Dermis microvascular lymphatic vessel endothelial cell (primary cell): ENCODE data around the gene PPM1E. TPM values are rescaled to one million over a fixed set of nuclear protein-coding genes. Genes with fewer than 3 reads are reported as not detected.
"Not testable (repeated sequence)": the region's sequence is repeated elsewhere in the genome, so short reads cannot be mapped to it uniquely, and the experiment has no call there.

Source experiments
- DNase-seq, 2 donors: peaks; one replicate each; pipeline versions ENCODE4 v3.0.0 to v3.0.0-alpha.2; 2010; ENCODE audit warnings: low read depth in 2 of 2
- total RNA-seq: library from RNA; depleted of rRNA; stranded (reverse); fragments of >200 nt; gene quantifications from 2 replicates; pipeline ENCODE4 v1.2.1, GENCODE V29; 2014

Gene PPM1E
- total RNA-seq, 1 donor from 2014 or later = under 0.01 TPM

DNA sequence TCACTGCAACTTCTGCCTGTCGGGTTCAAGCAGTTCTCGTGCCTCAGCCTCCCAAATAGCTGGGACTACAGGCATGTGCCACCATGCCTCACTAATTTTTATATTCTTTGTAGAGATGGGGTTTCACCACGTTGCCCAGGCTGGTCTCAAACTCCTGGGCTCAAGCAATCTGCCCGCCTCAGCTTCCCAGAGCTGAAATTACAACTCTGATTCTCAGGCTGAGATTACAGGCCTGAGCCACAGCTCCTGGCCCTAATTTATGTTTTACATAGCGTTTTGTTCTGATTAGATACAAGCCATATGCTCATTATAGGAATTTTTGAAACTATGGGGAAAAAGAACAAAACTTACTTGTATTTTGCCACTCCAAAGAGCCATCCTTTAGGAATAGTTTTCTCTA is 22.8 kb downstream of the PPM1E start:
- DNase-seq = not testable (repeated sequence)

DNA sequence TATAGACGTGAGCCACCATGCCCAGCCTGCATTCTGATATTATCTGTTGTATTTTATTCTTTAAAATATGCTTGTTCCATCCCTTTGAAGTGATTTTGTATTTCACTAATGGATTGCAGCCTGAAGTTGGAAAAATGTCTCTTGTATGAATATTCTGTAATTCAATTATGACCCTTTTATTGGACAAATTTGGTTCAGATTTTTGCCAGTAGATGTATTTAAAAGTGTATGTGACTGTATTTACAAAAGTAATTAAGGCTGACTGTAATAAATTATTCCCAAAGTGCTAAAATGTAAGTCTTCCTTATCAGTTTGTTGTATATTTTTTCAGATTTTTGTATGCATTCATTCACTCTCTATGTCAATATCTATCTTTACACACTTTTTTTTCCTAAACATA is 23.8 kb downstream of the PPM1E start:
- no peak for DNase-seq

DNA sequence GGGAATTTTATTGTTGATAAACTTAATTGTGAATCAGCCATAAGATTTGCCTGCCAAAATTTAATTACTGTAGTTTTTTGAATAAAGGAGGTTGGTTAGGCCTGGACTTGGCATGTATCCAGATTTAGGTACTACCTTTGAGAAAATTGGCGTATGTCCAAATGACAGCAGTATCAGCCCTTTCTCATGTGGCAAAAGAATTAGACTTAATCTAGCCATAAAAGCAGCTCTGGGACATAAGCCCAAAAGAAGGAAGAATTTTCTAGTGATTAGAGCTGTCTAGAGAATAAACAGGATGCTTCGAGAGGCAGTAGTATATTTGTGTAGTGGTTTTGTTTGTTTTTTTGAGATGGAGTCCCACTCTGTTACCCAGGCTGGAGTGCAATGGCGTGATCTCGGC is 27.7 kb downstream of the PPM1E start:
- DNase-seq = peak; percentile 1 to 3

- no peak for DNase-seq
Measured at GRCh38 chr17:58785097-58785496, 29.4 kb downstream of the PPM1E start.

DNA sequence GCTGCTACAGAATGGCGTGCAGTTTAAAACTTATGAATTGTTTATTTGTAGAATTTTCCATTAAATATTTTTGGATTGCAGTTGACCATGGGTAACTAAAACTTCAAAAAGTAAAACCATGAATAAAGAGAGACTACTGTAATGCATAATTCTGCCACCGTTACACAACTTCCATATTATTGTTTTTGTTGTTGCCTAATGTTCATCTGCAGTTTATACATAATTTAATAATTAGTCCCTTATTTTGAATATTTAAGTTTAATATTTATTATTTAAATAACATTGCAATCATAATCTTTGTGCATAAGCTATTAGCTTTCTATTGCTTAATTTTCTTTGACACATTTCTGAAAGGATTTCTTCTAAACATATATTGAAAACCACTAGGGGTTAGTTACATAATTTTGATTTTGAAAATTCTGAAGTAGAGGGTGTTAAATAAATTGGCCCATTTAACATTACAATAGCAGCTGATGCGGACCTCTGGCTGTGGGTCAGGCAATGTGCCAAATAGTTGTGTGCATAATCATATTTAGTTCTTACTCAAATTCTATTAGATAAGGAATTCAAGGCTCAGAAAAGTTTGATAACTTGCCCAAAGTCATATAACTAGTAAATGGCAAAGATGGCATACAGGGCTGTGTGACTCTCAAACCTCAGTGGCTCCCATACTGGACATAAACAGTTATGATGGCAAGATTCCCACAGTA is 31.1 kb downstream of the PPM1E start:
- DNase-seq = peak; percentile 3 to 49

DNA sequence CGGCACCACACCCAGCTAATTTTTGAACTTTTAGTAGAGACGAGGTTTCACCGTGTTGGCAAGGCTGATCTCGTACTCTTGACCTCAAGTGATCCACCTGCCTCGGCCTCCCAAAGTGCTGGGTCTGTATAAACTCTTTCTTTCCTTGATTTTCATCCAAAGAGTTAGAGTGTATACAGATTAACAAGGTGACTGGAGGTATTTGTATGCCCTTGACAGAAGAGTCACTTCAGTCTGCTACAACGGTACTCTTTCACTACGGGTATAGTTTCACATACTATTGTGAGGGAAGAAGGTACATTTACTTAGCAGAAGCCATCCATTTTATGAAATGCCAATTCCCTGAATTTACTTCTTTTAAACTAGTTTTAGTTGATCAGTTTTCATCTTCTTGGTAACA is 32.5 kb downstream of the PPM1E start:
- DNase-seq = no peak

DNA sequence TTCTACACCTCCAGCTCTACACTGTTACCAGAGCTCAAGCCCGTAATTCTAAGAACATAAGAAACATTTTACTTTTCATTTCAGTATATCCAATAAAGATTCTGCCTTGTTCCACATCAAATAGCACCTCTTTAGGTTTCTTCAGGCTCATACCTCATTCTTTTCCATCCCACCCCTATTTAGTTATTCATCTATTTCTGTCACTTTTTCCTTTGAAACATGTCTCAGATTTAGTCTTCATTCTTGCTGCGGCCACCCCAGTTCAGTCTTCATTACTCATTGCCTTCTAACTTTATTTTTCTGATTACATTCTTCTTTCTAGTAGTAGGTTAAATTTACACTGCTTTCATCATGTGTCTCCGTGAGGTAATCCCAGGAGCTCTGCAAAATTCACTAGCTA is 33.5 kb downstream of the PPM1E start:
- no peak for DNase-seq

- DNase-seq = no peak
Measured at GRCh38 chr17:58789831-58790230, 34.2 kb downstream of the PPM1E start.

DNA sequence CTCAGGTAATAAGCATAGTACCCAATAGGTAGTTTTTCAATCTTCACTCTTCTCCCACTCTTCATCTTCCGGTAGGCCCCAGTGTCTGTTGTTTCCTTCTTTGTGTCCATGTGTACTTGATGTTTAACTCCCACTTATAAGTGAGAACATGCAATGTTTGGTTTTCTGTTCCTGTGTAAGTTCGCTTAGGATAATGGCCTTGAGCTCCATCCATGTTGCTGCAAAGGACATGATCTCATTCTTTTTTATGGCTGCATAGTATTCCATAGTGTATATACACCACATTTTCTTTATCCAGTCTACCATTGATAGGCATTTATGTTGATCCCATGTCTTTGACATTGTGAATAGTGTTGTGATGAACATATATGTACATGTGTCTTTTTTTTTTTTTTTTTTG is 38.9 kb downstream of the PPM1E start:
- DNase-seq = not testable (repeated sequence)

- DNase-seq = no peak
Measured at GRCh38 chr17:58802188-58802587, 46.5 kb downstream of the PPM1E start.

DNA sequence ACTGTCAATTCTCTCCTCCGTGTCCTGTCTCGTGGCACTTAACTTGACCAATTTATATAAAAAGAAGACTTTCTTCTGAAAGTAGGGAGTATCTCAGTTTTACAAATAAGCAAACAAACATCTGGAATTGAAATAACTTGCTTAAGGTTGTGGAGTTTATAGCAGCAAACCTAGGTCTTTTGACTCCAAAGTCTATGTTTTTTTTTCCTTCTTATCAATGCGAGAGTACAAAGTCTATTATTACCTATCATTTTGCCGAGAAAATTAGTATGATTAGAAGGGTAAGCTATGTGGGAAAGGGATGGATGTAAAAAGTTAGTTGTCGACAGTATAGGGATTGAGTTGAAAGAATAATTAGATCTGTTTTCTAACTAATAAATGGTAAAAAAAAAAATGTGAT is 50.4 kb downstream of the PPM1E start:
- no peak for DNase-seq

DNA sequence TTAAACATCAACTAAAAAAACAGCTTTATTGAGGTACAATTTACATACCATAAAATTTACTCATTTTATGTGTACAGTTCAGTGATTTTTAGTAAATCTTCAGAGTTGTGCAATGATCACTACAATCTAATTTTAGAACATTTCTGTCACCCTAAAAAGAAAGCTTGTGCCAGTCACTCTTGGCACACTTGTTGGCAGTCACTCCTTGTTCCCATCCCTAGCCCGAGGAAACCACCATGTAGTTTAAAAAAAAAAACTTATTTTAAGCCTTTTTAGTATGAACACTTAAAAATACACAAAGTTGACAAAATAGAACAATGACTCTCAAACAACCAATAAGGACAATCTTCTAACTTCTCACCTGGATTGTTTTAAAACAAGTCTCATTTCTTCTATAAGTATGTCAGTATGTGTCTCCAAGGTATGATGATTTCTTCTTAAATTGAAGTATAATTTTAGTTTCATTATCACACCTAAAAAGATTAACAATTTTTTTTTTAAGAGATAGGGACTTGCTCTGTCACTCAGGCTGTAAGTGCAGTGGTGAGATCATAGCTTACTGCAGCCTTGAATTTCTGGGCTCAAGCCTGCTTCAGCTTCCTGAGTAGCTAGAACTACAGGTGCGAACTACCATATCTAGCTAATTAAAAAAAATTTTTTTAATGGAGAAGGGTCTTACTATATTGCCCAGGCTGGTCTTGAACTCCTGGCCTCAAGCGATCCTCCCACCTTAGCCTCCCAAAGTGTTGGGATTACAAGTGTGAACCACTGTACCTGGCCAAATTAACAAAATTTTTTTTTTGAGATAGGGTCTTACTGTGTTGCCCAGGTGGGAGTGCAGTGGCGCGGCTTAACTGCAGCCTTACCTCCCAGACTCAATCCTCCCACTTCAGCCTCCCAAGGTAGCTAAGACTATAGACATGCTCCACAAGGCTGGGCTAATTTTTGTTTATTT is 53.2 kb downstream of the PPM1E start:
- no peak for DNase-seq

- no peak for DNase-seq
Measured at GRCh38 chr17:58809564-58809936, 53.9 kb downstream of the PPM1E start.

DNA sequence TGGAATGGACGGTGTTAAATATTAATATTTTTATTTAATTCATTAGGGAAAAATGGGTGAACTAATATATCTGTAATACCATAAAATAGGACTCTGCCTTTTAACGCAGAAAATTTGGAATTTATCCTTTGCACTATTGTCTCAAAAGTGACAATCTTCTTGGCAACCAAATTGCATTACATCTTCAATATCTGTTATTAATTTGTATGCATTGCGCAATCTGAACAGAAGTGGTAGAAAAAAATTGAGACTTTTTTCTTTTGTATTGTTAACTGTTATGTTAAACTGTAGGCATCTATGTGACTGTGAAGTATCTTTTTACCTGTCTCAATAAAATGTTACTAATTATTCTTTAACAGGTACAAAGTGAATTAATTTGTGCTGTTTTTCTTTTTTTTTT is 55.6 kb downstream of the PPM1E start:
- no peak for DNase-seq

- no peak for DNase-seq
Measured at GRCh38 chr17:58813712-58814111, 58.1 kb downstream of the PPM1E start.

- no peak for DNase-seq
Measured at GRCh38 chr17:58818654-58819053, 63.0 kb downstream of the PPM1E start.

DNA sequence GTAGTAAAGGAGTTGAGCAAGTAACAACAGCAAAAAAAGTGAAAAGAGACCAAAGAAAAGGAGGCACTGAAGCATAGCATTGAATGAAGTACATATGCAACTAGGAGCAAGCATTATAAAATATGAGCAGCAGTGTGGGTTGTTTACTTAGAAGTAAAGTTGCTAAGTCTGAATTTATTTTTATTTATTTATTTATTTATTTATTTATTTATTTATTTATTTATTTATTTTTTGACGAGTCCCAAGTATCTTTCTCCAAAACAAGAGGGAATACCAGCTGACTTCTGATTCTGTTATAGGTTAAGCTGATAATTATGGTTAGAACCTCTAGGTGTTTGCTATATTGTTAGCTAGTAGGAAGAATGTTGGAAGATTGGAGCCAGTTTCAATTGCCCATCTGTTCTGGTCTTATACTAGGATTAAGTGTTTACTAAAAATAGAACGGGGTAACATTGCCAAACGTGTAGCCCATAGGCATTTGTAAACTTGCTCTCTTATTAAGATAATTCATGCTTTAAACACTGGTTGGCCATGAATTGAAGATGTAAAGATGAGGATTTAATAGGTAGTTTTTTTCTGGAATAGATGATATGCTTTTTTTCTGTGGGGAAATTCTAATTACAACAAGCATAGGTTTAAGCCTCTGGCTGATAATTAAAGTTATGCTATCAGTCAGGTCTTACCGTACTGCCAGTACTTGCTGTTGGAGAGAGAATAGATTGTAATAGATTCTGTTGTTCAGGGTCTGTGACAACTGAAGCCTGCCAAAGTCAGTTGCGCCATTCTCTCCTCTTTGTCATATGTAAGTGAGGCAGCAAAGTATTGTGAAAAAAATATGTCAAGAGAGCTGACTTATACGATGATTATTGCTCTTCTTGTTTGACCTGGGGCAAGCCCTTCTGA is 66.7 kb downstream of the PPM1E start:
- no peak for DNase-seq

GRCh38 chr17:58823051-58823525 is 67.4 kb downstream of the PPM1E start:
- no peak for DNase-seq

GRCh38 chr17:58829172-58829637 is 73.6 kb downstream of the PPM1E start:
- DNase-seq = no peak

DNA sequence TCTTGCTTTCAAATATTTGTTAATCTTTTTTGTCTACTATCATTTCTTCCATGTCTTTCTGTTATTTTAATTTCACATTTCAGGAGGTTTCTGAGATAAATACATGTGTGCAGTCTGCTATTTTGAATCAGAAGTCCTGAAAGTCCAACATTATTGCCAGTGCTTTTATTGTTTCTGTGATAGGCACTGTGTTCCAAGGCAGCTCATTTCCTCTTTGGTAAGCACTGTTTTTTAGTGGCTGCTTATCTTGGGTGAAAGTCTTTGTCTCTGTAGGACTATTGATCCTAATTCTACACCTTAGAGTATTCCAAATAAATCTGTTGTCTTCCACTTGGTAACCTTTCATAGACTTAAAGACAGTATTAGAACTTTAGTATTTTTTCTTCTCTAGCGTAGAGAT is 76.1 kb downstream of the PPM1E start:
- DNase-seq = no peak

- DNase-seq = no peak
Measured at GRCh38 chr17:58832514-58832913, 76.9 kb downstream of the PPM1E start.

- DNase-seq = no peak
Measured at GRCh38 chr17:58837699-58838098, 82.0 kb downstream of the PPM1E start.
